Neural progenitor cell (in vitro differentiated cells): ENCODE measurements around the gene CNTRL.

Source experiments
- EZH2 ChIP-seq: fragments of 200-600 bp; sonication (generic); IDR thresholded peaks from 2 replicates; pipeline ENCODE4 v1.6.1; 2017; ENCODE audit warnings: antibody characterized with exemption, mild to moderate bottlenecking, moderate library complexity
- EZH2phosphoT487 ChIP-seq: fragments of 200-600 bp; sonication (generic); IDR thresholded peaks from 2 replicates; pipeline ENCODE4 v1.6.1; 2017; ENCODE audit warnings: antibody characterized with exemption
- TF ChIP-seq, protein P1 (sequence below): fragments of 200-600 bp; sonication (generic); IDR thresholded peaks from 2 replicates; pipeline ENCODE4 v1.5.1; 2017; ENCODE audit warnings: antibody characterized with exemption, mild to moderate bottlenecking

DNA sequence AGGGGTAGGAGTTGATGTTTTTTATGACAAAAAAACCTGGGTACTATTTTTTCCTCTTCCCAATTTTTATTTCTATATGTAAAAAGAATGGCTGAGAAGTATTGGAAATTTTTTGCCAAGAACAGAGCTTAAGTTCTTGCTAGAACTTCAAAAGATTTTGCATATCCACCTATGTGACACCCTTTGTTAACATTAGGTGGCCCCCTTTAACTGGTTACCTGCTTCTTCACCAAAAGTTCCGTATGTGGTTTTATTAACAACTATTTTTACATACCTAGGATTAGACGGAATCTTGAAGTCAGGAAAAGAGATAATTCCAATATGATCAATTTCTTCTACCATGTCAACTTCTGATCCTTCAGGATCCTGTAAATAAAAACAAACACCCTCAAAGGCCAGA is 40.2 kb upstream of the CNTRL start:
- TF ChIP-seq, protein P1, sequence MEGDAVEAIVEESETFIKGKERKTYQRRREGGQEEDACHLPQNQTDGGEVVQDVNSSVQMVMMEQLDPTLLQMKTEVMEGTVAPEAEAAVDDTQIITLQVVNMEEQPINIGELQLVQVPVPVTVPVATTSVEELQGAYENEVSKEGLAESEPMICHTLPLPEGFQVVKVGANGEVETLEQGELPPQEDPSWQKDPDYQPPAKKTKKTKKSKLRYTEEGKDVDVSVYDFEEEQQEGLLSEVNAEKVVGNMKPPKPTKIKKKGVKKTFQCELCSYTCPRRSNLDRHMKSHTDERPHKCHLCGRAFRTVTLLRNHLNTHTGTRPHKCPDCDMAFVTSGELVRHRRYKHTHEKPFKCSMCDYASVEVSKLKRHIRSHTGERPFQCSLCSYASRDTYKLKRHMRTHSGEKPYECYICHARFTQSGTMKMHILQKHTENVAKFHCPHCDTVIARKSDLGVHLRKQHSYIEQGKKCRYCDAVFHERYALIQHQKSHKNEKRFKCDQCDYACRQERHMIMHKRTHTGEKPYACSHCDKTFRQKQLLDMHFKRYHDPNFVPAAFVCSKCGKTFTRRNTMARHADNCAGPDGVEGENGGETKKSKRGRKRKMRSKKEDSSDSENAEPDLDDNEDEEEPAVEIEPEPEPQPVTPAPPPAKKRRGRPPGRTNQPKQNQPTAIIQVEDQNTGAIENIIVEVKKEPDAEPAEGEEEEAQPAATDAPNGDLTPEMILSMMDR, result no peak
- TF ChIP-seq EZH2 (no peak), EZH2phosphoT487 (no peak)
